22Rv1 (cell line): Measurements from ENCODE around the gene VENTX.

Source experiments
- ZFX ChIP-seq: fragments of 450-650 bp; IDR thresholded peaks from 2 replicates; pipeline ENCODE4 v1.6.1; 2017; ENCODE audit warnings: antibody characterized with exemption, borderline replicate concordance
- TF ChIP-seq, protein P1 (sequence below): fragments of 450-650 bp; IDR thresholded peaks from 2 replicates; pipeline ENCODE4 v1.5.1; 2017; ENCODE audit warnings: mild to moderate bottlenecking

DNA sequence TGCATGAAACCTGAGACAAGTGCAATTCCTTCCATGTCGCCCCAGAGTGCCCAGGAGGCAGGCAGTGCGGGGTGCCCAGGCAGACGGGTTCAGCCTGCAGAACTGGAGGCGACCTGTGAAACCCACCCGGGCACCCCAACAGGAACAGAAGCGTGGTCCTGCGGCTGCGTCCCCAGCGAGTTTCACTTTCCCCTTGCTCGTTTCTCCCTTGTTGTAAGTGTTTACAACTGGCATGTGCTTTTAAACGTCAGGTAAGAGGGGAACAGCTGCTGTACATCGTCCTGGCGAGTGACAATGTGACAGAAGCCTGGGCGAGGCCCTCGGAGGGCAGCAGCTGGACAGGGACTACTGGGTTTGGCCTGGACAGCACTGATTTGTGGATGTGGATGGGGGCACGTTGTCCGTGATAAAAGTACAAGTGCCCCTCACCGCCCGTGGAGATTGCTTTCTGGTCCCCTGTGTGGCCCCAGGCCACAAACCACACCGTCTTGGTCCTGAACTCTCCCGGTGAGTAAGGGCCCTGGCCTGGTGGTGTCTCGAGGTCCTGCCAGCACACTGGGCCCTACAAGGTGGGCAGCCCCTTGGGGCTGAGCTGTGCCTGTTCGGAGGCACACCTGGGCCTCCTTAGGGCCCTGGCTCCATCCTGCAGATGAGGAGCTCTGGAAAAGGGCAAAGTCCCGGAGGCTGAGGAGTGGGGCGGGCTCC, 4.0 kb downstream of the VENTX start:
- TF ChIP-seq, protein P1, sequence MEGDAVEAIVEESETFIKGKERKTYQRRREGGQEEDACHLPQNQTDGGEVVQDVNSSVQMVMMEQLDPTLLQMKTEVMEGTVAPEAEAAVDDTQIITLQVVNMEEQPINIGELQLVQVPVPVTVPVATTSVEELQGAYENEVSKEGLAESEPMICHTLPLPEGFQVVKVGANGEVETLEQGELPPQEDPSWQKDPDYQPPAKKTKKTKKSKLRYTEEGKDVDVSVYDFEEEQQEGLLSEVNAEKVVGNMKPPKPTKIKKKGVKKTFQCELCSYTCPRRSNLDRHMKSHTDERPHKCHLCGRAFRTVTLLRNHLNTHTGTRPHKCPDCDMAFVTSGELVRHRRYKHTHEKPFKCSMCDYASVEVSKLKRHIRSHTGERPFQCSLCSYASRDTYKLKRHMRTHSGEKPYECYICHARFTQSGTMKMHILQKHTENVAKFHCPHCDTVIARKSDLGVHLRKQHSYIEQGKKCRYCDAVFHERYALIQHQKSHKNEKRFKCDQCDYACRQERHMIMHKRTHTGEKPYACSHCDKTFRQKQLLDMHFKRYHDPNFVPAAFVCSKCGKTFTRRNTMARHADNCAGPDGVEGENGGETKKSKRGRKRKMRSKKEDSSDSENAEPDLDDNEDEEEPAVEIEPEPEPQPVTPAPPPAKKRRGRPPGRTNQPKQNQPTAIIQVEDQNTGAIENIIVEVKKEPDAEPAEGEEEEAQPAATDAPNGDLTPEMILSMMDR: no peak
- no peak for TF ChIP-seq ZFX
